ENCODE results near the gene PGA4.
"Not testable (repeated sequence)": the region's sequence is repeated elsewhere in the genome, so short reads cannot be mapped to it uniquely, and the experiment has no call there.

GRCh38 chr11:61226457-61227137 is 4.5 kb downstream of the PGA4 start:
- not testable (repeated sequence) for TF ChIP-seq CTCF (tag by site-specific recombination; IDR thresholded peaks at IDR 0.05); KLF17 (tag by site-specific recombination; IDR thresholded peaks at IDR 0.05); ZBTB26 (tag by site-specific recombination; optimal IDR thresholded peaks at IDR 0.05); YY1 (tag by site-specific recombination; IDR thresholded peaks at IDR 0.05); GFI1B (tag by site-specific recombination; IDR thresholded peaks at IDR 0.05); GLI2 (tag by site-specific recombination; IDR thresholded peaks at IDR 0.05; ENCODE audit: borderline replicate concordance, low read depth); ZNF416 (tag by site-specific recombination; IDR thresholded peaks at IDR 0.05); ZFP41 (tag by site-specific recombination; IDR thresholded peaks at IDR 0.05; ENCODE audit: borderline replicate concordance); ZNF664 (tag by site-specific recombination; IDR thresholded peaks at IDR 0.05); REPIN1 (tag by site-specific recombination; IDR thresholded peaks at IDR 0.05; ENCODE audit: low read depth)
